H9 (cell line): ENCODE data around the gene DCST1. TPM values are rescaled to one million over a fixed set of nuclear protein-coding genes. Genes with fewer than 3 reads are reported as not detected.

ENCODE experiments used
- DNase-seq: peaks from one replicate; pipeline ENCODE4 v3.0.0-alpha.2; 2017
- H2AFZ ChIP-seq: one replicate; pipeline ENCODE4 v1.6.1; 2013; ENCODE audit warnings: mild to moderate bottlenecking, low read length, control low read depth, moderate library complexity
- H2AK5ac ChIP-seq: 2 replicates; pipeline ENCODE4 v1.6.1; 2013; ENCODE audit warnings: low read length, control low read depth, mixed read lengths; ENCODE audit not compliant: insufficient read length
- H2BK120ac ChIP-seq: one replicate; pipeline ENCODE4 v1.6.1; 2013; ENCODE audit warnings: low read depth, mild to moderate bottlenecking, low read length, control low read depth, inconsistent platforms; ENCODE audit not compliant: poor library complexity, severe bottlenecking
- H2BK12ac ChIP-seq: 2 replicates; pipeline ENCODE4 v1.6.1; 2013; ENCODE audit warnings: low read length, control low read depth, mixed read lengths, low read depth; ENCODE audit not compliant: insufficient read length
- H2BK15ac ChIP-seq: 2 replicates; pipeline ENCODE4 v1.6.1; 2013; ENCODE audit warnings: low read depth, low read length, control low read depth
- H2BK20ac ChIP-seq: one replicate; pipeline ENCODE4 v1.6.1; 2013; ENCODE audit warnings: low read depth, mild to moderate bottlenecking, low read length, control low read depth, inconsistent platforms; ENCODE audit not compliant: poor library complexity, severe bottlenecking
- H2BK5ac ChIP-seq: 2 replicates; pipeline ENCODE4 v1.6.1; 2013; ENCODE audit warnings: low read length, control low read depth, mixed read lengths; ENCODE audit not compliant: insufficient read length
- H3K14ac ChIP-seq: 2 replicates; pipeline ENCODE4 v1.6.1; 2013; ENCODE audit warnings: low read length, control low read depth; ENCODE audit not compliant: insufficient read depth
- H3K18ac ChIP-seq: 2 replicates; pipeline ENCODE4 v1.6.1; 2013; ENCODE audit warnings: low read depth, mild to moderate bottlenecking, mixed read lengths, low read length, control low read depth; ENCODE audit not compliant: insufficient read length
- H3K23ac ChIP-seq: 2 replicates; pipeline ENCODE4 v1.6.1; 2013; ENCODE audit warnings: low read length, control low read depth, mixed read lengths, low read depth; ENCODE audit not compliant: insufficient read length
- H3K23me2 ChIP-seq: 2 replicates; pipeline ENCODE4 v1.6.1; 2013; ENCODE audit warnings: low read depth, mild to moderate bottlenecking, mixed read lengths, low read length, control low read depth; ENCODE audit not compliant: insufficient read length, poor library complexity, severe bottlenecking
- H3K27ac ChIP-seq: 2 replicates; pipeline ENCODE4 v1.5.1; 2013; ENCODE audit warnings: low read length, control low read depth, mixed read lengths, low read depth; ENCODE audit not compliant: insufficient read length
- H3K27me3 ChIP-seq: 2 replicates; pipeline ENCODE4 v1.6.1; 2013; ENCODE audit warnings: low read length, control low read depth, inconsistent platforms; ENCODE audit not compliant: insufficient read depth
- H3K4ac ChIP-seq: 2 replicates; pipeline ENCODE4 v1.6.1; 2013; ENCODE audit warnings: low read depth, mild to moderate bottlenecking, control low read depth, inconsistent platforms, low read length, moderate library complexity
- H3K4me1 ChIP-seq: 2 replicates; pipeline ENCODE4 v1.6.1; 2013; ENCODE audit warnings: low read length, control low read depth, inconsistent platforms; ENCODE audit not compliant: insufficient read depth
- H3K4me2 ChIP-seq: 2 replicates; pipeline ENCODE4 v1.6.1; 2013; ENCODE audit warnings: low read length, control low read depth, mixed read lengths; ENCODE audit not compliant: insufficient read length, insufficient read depth
- H3K56ac ChIP-seq: 2 replicates; pipeline ENCODE4 v1.6.1; 2013; ENCODE audit warnings: low read depth, mild to moderate bottlenecking, mixed read lengths, low read length, control low read depth; ENCODE audit not compliant: insufficient read length
- H3K79me1 ChIP-seq: 2 replicates; pipeline ENCODE4 v1.6.1; 2013; ENCODE audit warnings: low read depth, mild to moderate bottlenecking, moderate library complexity, low read length, control low read depth, inconsistent platforms; ENCODE audit not compliant: insufficient read depth, poor library complexity, severe bottlenecking
- H3K79me2 ChIP-seq: 2 replicates; pipeline ENCODE4 v1.6.1; 2013; ENCODE audit warnings: low read length, control low read depth, inconsistent platforms; ENCODE audit not compliant: insufficient read depth
- H3K9ac ChIP-seq: 2 replicates; pipeline ENCODE4 v1.6.1; 2013; ENCODE audit warnings: low read length, control low read depth, mixed read lengths; ENCODE audit not compliant: insufficient read length; ENCODE audit errors: extremely low read depth
- H3K9me3 ChIP-seq: one replicate; pipeline ENCODE4 v1.6.1; 2013; ENCODE audit warnings: low read depth, low read length, inconsistent platforms; ENCODE audit not compliant: control insufficient read depth
- H3T11ph ChIP-seq: one replicate; pipeline ENCODE4 v1.6.1; 2013; ENCODE audit warnings: mild to moderate bottlenecking, low read length, control low read depth, inconsistent platforms
- H4K20me1 ChIP-seq: one replicate; pipeline ENCODE4 v1.6.1; 2013; ENCODE audit not compliant: control insufficient read depth, insufficient read length, insufficient read depth
- H4K5ac ChIP-seq: 2 replicates; pipeline ENCODE4 v1.6.1; 2013; ENCODE audit warnings: low read depth, mild to moderate bottlenecking, mixed read lengths, low read length, control low read depth; ENCODE audit not compliant: insufficient read length
- H4K8ac ChIP-seq: replicated peaks from 2 replicates; pipeline ENCODE4 v1.6.1; 2013; ENCODE audit warnings: low read length, control low read depth, mixed read lengths, low read depth; ENCODE audit not compliant: insufficient read length
- H4K91ac ChIP-seq: 2 replicates; pipeline ENCODE4 v1.6.1; 2013; ENCODE audit warnings: low read depth, mild to moderate bottlenecking, moderate library complexity, mixed read lengths, low read length, control low read depth; ENCODE audit not compliant: insufficient read length
- H3K27ac Mint-ChIP-seq, 3 experiments: 2 replicates in 2 of 3; 3 replicates in 1 of 3; pipeline ENCODE4 v1.8.0; 2020 to 2021; ENCODE audit warnings: mixed read lengths in 3 of 3, mild to moderate bottlenecking in 1 of 3, moderate library complexity in 1 of 3
- H3K27me3 Mint-ChIP-seq: 2 replicates; pipeline ENCODE4 v1.8.0; 2021; ENCODE audit warnings: low read depth, mild to moderate bottlenecking, moderate library complexity, mixed read lengths
- H3K36me3 Mint-ChIP-seq, 3 experiments: 2 replicates in 2 of 3; 3 replicates in 1 of 3; pipeline ENCODE4 v1.8.0; 2020 to 2021; ENCODE audit warnings: low read depth in 3 of 3, mixed read lengths in 3 of 3; ENCODE audit not compliant: insufficient read depth in 1 of 3
- H3K4me1 Mint-ChIP-seq, 2 experiments: 2 replicates each; pipeline ENCODE4 v1.8.0; 2020; ENCODE audit warnings: mixed read lengths in 2 of 2
- H3K4me3 Mint-ChIP-seq, 2 experiments: 2 replicates in 1 of 2; 3 replicates in 1 of 2; pipeline ENCODE4 v1.8.0; 2020 to 2021; ENCODE audit warnings: mild to moderate bottlenecking in 2 of 2, mixed read lengths in 2 of 2, moderate library complexity in 1 of 2
- H3K9me3 Mint-ChIP-seq, 2 experiments: 2 replicates in 1 of 2; 3 replicates in 1 of 2; pipeline ENCODE4 v1.8.0; 2020; ENCODE audit warnings: mild to moderate bottlenecking in 2 of 2, mixed read lengths in 2 of 2, moderate library complexity in 1 of 2
- CTCF ChIP-seq: fragments of 200-600 bp; sonication (generic); conservative IDR thresholded peaks from 3 replicates; pipeline ENCODE4 v1.8.0; 2021; ENCODE audit warnings: antibody characterized with exemption, mild to moderate bottlenecking
- whole genome bisulfite sequencing: extraction: QIAGEN DNeasy Blood & Tissue Kit; methylation state at CpG from one replicate; pipeline ENCODE4 v1.1.7; 2013; ENCODE audit warnings: missing lambda C conversion rate, low lambda C conversion rate, mixed read lengths; ENCODE audit not compliant: insufficient read length; ENCODE audit errors: extremely low coverage; 5-methylcytosine and 5-hydroxymethylcytosine counted together
- total RNA-seq: library from RNA; stranded (reverse); gene quantifications from 2 replicates; pipeline ENCODE4 v1.2.1, GENCODE V29; 2021

DCST1 gene
- total RNA-seq, 1 experiment from 2014 or later, result not detected

- peaks cover 34 to 58% (median 52%) of the 10 kb centered on the region in 3 experiments for H3K36me3 Mint-ChIP-seq
- H3K27ac Mint-ChIP-seq, result no peak overlapping the region; a peak in 1 of 7 replicates
- Histone ChIP-seq H3K23me2 (no peaks in the 10 kb centered on the region), H3K27ac (no peak overlapping the region), H3K18ac (no peak overlapping the region), H2BK15ac (no peak overlapping the region), H3K23ac (no peak overlapping the region), H2AFZ (no peak overlapping the region), H3K9ac (no peak overlapping the region), H4K5ac (no peak overlapping the region), H2AK5ac (no peak overlapping the region), H3K4me1 (no peaks in the 10 kb centered on the region; the same call in 1 of the 2 replicates), H3K14ac (no peak overlapping the region), H2BK12ac (no peak overlapping the region), H4K20me1 (no peaks in the 10 kb centered on the region), H3T11ph (no peak overlapping the region), H3K79me2 (peaks cover 2% of the 10 kb centered on the region; the same call in 1 of the 2 replicates), H3K56ac (no peak overlapping the region), H4K91ac (no peak overlapping the region), H4K8ac (no peak overlapping the region), H2BK5ac (no peak overlapping the region), H3K79me1 (peaks cover 2% of the 10 kb centered on the region), H3K27me3 (no peaks in the 10 kb centered on the region), H3K4ac (no peak overlapping the region), H3K4me2 (no peak overlapping the region), H3K9me3 (no peaks in the 10 kb centered on the region), H2BK120ac (no peak overlapping the region), H2BK20ac (no peak overlapping the region)
- no CpG with 5 or more reads among the region's 3 CpGs for WGBS
- no peak overlapping the region for H3K4me3 Mint-ChIP-seq
- H3K27me3 Mint-ChIP-seq, result no peaks in the 10 kb centered on the region
- no peaks in the 10 kb centered on the region for H3K9me3 Mint-ChIP-seq
- no peak for TF ChIP-seq CTCF
- peaks cover 10 to 14% of the 10 kb centered on the region in 2 experiments; a peak in 3 of 4 replicates for H3K4me1 Mint-ChIP-seq
- no peak for DNase-seq
These were observed 44.3 kb upstream of the DCST1 start for GRCh38 chr1:154989195-154989860.
